Measurements from ENCODE around the gene UTP4. TPM values are rescaled to one million over a fixed set of nuclear protein-coding genes. Genes with fewer than 3 reads are reported as not detected.

UTP4 gene
- total RNA-seq (18.5 TPM), polyA plus RNA-seq (19.4 TPM)
- long read RNA-seq, donor 1 = 0 reads
- long read RNA-seq, donor 2 = 0 reads
- long read RNA-seq, donor 3, transcript UTP4-201 (17 exons, 2,322 nt) = major isoform, 8 of 17 reads
- long read RNA-seq, donor 3, partial matches to known transcripts = 5 of 17 reads
- long read RNA-seq, donor 3, other reads (novel, unspliced or antisense) = 0 of 17 reads
- long read RNA-seq, donor 4, full-length matches to known transcripts = 3 of 3 reads
- long read RNA-seq, donor 4, partial matches to known transcripts = 0 of 3 reads
- long read RNA-seq, donor 4, other reads (novel, unspliced or antisense) = 0 of 3 reads
- long read RNA-seq, donor 5, full-length matches to known transcripts = 11 of 18 reads
- long read RNA-seq, donor 5, partial matches to known transcripts = 7 of 18 reads
- long read RNA-seq, donor 5, other reads (novel, unspliced or antisense) = 0 of 18 reads
- long read RNA-seq, donor 6, full-length matches to known transcripts = 11 of 16 reads
- long read RNA-seq, donor 6, partial matches to known transcripts = 5 of 16 reads
- long read RNA-seq, donor 6, other reads (novel, unspliced or antisense) = 0 of 16 reads
- long read RNA-seq, donor 7, transcript UTP4-201 (17 exons, 2,322 nt) = major isoform, 8 of 9 reads
- long read RNA-seq, donor 7, partial matches to known transcripts = 0 of 9 reads
- long read RNA-seq, donor 7, other reads (novel, unspliced or antisense) = 0 of 9 reads
- long read RNA-seq, donor 8, partial matches to known transcripts = 0 of 13 reads
- long read RNA-seq, donor 8, other reads (novel, unspliced or antisense) = 9 of 13 reads
- long read RNA-seq, donor 9, partial matches to known transcripts = 0 of 3 reads
- long read RNA-seq, donor 9, other reads (novel, unspliced or antisense) = 0 of 3 reads
- long read RNA-seq, donor 10, partial matches to known transcripts = 0 of 3 reads
- long read RNA-seq, donor 10, other reads (novel, unspliced or antisense) = 0 of 3 reads

DNA sequence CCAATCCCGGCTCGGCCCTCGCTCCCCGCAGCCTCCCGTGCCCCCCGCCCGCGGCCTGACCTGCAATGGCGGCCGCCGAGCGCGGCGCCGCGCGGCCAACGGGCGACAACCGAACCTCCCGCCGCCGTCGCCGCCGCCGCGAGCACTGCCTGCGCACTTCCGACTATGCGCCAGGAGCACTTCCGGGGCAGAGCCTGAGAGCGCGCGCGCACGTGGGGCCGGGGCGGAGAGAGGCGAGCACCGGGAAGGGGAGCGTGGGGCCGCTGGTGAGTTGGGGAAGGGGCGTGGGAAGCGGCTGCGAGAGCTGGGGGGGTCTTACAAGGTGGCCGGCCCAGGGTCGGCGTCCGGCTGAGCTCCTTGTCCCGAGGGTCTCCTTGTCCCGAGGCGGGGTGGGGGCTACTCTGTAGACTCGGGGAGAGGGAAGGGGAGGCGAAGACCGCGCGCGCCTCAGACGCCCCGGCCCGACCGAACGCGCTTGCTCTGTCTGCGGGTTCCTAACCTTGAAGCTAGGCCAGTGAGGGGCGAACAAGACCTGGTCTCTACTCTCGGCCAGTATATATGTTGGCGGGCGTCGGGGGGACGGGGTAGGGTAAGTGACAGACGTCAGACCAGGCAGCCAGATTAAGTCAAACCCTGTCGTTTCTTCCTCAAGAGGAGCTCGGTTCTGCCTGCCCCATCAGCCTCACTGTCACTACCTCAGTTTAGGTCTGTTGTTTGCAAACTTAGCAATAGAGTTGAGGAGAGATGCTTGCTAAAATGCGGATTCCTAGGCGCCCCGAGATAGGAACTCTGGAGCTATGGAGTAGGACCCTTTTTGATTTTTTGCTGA, at the start of gene UTP4, which contains the start of gene CHTF8:
Gene UTP4, plus strand, starts transcription at position 226 of the 829 bp plus-strand sequence. CDS start 811 bp downstream, outside the sequence.
Gene CHTF8, minus strand, starts transcription at position 165 of the 829 bp plus-strand sequence. CDS start 11,130 bp downstream, outside the sequence.
- DNase-seq (ENCODE audit: low read depth in 6 of 9, low spot score in 9 of 9) = peak in 8 of 9 donors; percentile 65 to 89 (median 73)
- WGBS = under 1% methylated on average over 78 of the region's 78 CpGs

GRCh38 chr16:69083306-69083941, 49.0 kb upstream of the UTP4 start:
- H3K36me3 ChIP-seq (ENCODE audit: control insufficient read depth in 2 of 2, insufficient read depth in 2 of 2, low read length in 1 of 2) = no peaks in the 10 kb centered on the region
- no peaks in the 10 kb centered on the region for H3K9me3 ChIP-seq (ENCODE audit: control insufficient read depth in 2 of 2, insufficient read depth in 1 of 2, low read length in 1 of 2)
- DNase-seq (ENCODE audit: low read depth in 6 of 9, low spot score in 9 of 9) = no peak
- no peaks in the 10 kb centered on the region for H3K27me3 ChIP-seq (ENCODE audit: control insufficient read depth in 2 of 2, insufficient read depth in 1 of 2, low read length in 1 of 2)
- peaks cover 0 to 5% of the 10 kb centered on the region in 2 donors for H3K4me1 ChIP-seq (ENCODE audit: control insufficient read depth in 2 of 2, insufficient read depth in 2 of 2, low read length in 2 of 2)
- 97% methylated on average over 16 of the region's 16 CpGs for WGBS
- no peak overlapping the region for H3K27ac ChIP-seq (ENCODE audit: low read depth in 1 of 2, low read length in 1 of 2)
- no peak overlapping the region for H3K4me3 ChIP-seq (ENCODE audit: low read length in 2 of 2)

More for the DNA sequence above, at the start of gene UTP4, which contains the start of gene CHTF8:
- Histone ChIP-seq H3K4me1 (ENCODE audit: control insufficient read depth in 2 of 2, insufficient read depth in 2 of 2, low read length in 2 of 2) (peaks cover 11 to 13% of the 10 kb centered on the region in 2 donors), H3K27ac (ENCODE audit: low read depth in 1 of 2, low read length in 1 of 2) (peak within 1 kb of the TSS; percentile 85 to 95), H3K27me3 (ENCODE audit: control insufficient read depth in 2 of 2, insufficient read depth in 1 of 2, low read length in 1 of 2) (no peaks in the 10 kb centered on the region), H3K36me3 (ENCODE audit: control insufficient read depth in 2 of 2, insufficient read depth in 2 of 2, low read length in 1 of 2) (peaks cover 0 to 25% of the 10 kb centered on the region in 2 donors), H3K9me3 (ENCODE audit: control insufficient read depth in 2 of 2, insufficient read depth in 1 of 2, low read length in 1 of 2) (no peaks in the 10 kb centered on the region), H3K4me3 (ENCODE audit: low read length in 2 of 2) (peak within 1 kb of the TSS; percentile 97 to 98)

DNA sequence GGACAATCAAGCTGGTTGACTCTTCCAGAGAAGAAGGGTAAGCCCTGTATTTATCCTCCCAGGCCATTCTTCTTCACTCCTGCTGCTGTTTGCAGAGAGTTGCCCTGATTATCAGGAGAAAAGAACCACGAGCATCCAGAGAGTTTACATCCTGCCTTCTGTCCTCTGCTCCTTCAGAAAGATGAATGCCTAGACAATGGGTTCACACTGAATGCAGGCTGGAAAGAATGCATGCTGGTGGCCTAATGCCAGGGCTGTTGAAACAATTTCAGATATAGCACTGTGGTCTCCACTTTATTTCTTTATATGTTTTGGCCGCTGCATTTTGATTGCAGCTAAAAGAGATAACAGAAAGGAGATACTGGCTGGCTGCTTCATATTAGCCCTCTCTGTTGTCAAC, 48.2 kb upstream of the UTP4 start:
- Histone ChIP-seq H3K4me1 (ENCODE audit: control insufficient read depth in 2 of 2, insufficient read depth in 2 of 2, low read length in 2 of 2) (peaks cover 0 to 6% of the 10 kb centered on the region in 2 donors), H3K27ac (ENCODE audit: low read depth in 1 of 2, low read length in 1 of 2) (no peak overlapping the region), H3K9me3 (ENCODE audit: control insufficient read depth in 2 of 2, insufficient read depth in 1 of 2, low read length in 1 of 2) (no peaks in the 10 kb centered on the region), H3K27me3 (ENCODE audit: control insufficient read depth in 2 of 2, insufficient read depth in 1 of 2, low read length in 1 of 2) (no peaks in the 10 kb centered on the region), H3K4me3 (ENCODE audit: low read length in 2 of 2) (no peak overlapping the region), H3K36me3 (ENCODE audit: control insufficient read depth in 2 of 2, insufficient read depth in 2 of 2, low read length in 1 of 2) (no peaks in the 10 kb centered on the region)
- 98% methylated on average over 2 of the region's 2 CpGs for WGBS
- DNase-seq (ENCODE audit: low read depth in 6 of 9, low spot score in 9 of 9) = no peak

DNA sequence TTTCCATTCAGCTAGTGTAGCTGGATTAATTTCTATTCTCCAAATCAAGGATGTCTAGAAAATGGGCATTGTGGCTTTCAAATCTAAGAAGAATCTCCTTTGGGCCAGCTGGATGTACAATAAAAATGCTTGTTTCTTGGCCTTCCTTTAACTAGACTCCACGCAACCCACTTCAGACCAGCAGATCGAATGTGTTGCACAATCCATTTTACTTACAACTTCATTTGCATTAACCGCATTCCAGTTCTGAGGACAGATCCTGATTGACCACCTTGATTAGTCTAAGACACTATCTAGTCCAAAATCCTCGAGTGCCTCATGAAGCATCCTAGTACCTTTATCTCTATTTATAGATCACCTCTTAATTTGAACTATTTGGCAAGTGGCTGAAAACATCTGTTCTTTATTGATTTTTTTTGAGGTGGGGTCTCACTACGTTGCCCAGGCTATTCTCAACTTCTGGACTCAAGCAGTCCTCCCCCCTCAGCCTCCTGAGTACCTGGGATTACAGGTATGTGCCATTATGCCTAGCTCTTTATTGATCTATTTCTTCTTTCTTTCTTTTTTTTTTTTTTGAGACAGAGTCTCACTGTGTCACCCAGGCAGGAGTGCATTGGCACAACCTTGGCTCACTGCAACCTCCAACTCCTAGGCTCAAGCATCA, 47.3 kb upstream of the UTP4 start:
- Histone ChIP-seq H3K9me3 (ENCODE audit: control insufficient read depth in 2 of 2, insufficient read depth in 1 of 2, low read length in 1 of 2) (no peaks in the 10 kb centered on the region), H3K27me3 (ENCODE audit: control insufficient read depth in 2 of 2, insufficient read depth in 1 of 2, low read length in 1 of 2) (no peaks in the 10 kb centered on the region), H3K4me3 (ENCODE audit: low read length in 2 of 2) (no peak overlapping the region), H3K36me3 (ENCODE audit: control insufficient read depth in 2 of 2, insufficient read depth in 2 of 2, low read length in 1 of 2) (no peaks in the 10 kb centered on the region), H3K27ac (ENCODE audit: low read depth in 1 of 2, low read length in 1 of 2) (no peak overlapping the region), H3K4me1 (ENCODE audit: control insufficient read depth in 2 of 2, insufficient read depth in 2 of 2, low read length in 2 of 2) (peaks cover 0 to 11% of the 10 kb centered on the region in 2 donors)
- WGBS = 98% methylated on average over 5 of the region's 5 CpGs
- no peak for DNase-seq (ENCODE audit: low read depth in 6 of 9, low spot score in 9 of 9)

DNA sequence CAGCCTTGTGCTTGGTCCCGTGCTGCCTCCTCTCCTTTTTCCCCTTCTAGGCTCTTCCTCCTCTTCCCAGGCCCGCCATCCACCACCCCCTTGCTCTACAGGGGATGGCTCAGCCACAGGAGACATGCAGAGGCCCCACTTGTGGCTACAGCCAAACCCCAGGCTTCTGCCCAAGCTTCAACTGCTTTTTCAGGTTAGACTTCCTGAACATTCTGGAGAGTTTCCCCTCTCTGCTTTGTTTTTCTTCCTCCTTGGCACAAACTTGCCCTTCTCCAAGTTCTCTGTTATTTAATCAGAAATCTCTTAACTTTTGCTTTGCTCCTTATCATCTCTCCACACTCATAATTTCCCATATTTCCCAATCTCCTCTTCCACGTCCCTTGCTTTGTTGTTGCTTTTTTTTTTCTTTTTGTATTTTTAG, 45.3 kb upstream of the UTP4 start:
- no peaks in the 10 kb centered on the region for H3K36me3 ChIP-seq (ENCODE audit: control insufficient read depth in 2 of 2, insufficient read depth in 2 of 2, low read length in 1 of 2)
- no peaks in the 10 kb centered on the region for H3K27me3 ChIP-seq (ENCODE audit: control insufficient read depth in 2 of 2, insufficient read depth in 1 of 2, low read length in 1 of 2)
- H3K4me1 ChIP-seq (ENCODE audit: control insufficient read depth in 2 of 2, insufficient read depth in 2 of 2, low read length in 2 of 2) = peaks cover 0 to 11% of the 10 kb centered on the region in 2 donors
- H3K9me3 ChIP-seq (ENCODE audit: control insufficient read depth in 2 of 2, insufficient read depth in 1 of 2, low read length in 1 of 2) = no peaks in the 10 kb centered on the region
- DNase-seq (ENCODE audit: low read depth in 6 of 9, low spot score in 9 of 9) = no peak
- no peak overlapping the region for H3K4me3 ChIP-seq (ENCODE audit: low read length in 2 of 2)
- no peak overlapping the region for H3K27ac ChIP-seq (ENCODE audit: low read depth in 1 of 2, low read length in 1 of 2)
- WGBS = 38% methylated on average over 3 of the region's 3 CpGs

- DNase-seq (ENCODE audit: low read depth in 6 of 9, low spot score in 9 of 9) = no peak
- H3K27me3 ChIP-seq (ENCODE audit: control insufficient read depth in 2 of 2, insufficient read depth in 1 of 2, low read length in 1 of 2) = no peaks in the 10 kb centered on the region
- H3K36me3 ChIP-seq (ENCODE audit: control insufficient read depth in 2 of 2, insufficient read depth in 2 of 2, low read length in 1 of 2) = no peaks in the 10 kb centered on the region
- H3K4me1 ChIP-seq (ENCODE audit: control insufficient read depth in 2 of 2, insufficient read depth in 2 of 2, low read length in 2 of 2) = peaks cover 0 to 11% of the 10 kb centered on the region in 2 donors
- 91% methylated on average over 4 of the region's 4 CpGs for WGBS
- no peak overlapping the region for H3K4me3 ChIP-seq (ENCODE audit: low read length in 2 of 2)
- no peaks in the 10 kb centered on the region for H3K9me3 ChIP-seq (ENCODE audit: control insufficient read depth in 2 of 2, insufficient read depth in 1 of 2, low read length in 1 of 2)
- H3K27ac ChIP-seq (ENCODE audit: low read depth in 1 of 2, low read length in 1 of 2) = no peak overlapping the region
Measured at GRCh38 chr16:69088684-69089083, 43.8 kb upstream of the UTP4 start.

- H3K27ac ChIP-seq (ENCODE audit: low read depth in 1 of 2, low read length in 1 of 2) = no peak overlapping the region
- no peak for DNase-seq (ENCODE audit: low read depth in 6 of 9, low spot score in 9 of 9)
- no peaks in the 10 kb centered on the region for H3K9me3 ChIP-seq (ENCODE audit: control insufficient read depth in 2 of 2, insufficient read depth in 1 of 2, low read length in 1 of 2)
- H3K4me3 ChIP-seq (ENCODE audit: low read length in 2 of 2) = no peak overlapping the region
- 87% methylated on average over 16 of the region's 16 CpGs for WGBS
- H3K27me3 ChIP-seq (ENCODE audit: control insufficient read depth in 2 of 2, insufficient read depth in 1 of 2, low read length in 1 of 2) = no peaks in the 10 kb centered on the region
- H3K36me3 ChIP-seq (ENCODE audit: control insufficient read depth in 2 of 2, insufficient read depth in 2 of 2, low read length in 1 of 2) = no peaks in the 10 kb centered on the region
- H3K4me1 ChIP-seq (ENCODE audit: control insufficient read depth in 2 of 2, insufficient read depth in 2 of 2, low read length in 2 of 2) = peaks cover 0 to 11% of the 10 kb centered on the region in 2 donors
Measured at GRCh38 chr16:69089091-69089910, 43.1 kb upstream of the UTP4 start.

Data from thymus (tissue), 14 donors.